ENCODE measurements around the gene FAM221A. TPM values are rescaled to one million over a fixed set of nuclear protein-coding genes. Genes with fewer than 3 reads are reported as not detected.

The FAM221A gene
- total and polyA plus RNA-seq, 9 of the 15 experiments (the other 6 are each of a cell fraction or from before 2014, with no cell fraction given), result not detected

DNA sequence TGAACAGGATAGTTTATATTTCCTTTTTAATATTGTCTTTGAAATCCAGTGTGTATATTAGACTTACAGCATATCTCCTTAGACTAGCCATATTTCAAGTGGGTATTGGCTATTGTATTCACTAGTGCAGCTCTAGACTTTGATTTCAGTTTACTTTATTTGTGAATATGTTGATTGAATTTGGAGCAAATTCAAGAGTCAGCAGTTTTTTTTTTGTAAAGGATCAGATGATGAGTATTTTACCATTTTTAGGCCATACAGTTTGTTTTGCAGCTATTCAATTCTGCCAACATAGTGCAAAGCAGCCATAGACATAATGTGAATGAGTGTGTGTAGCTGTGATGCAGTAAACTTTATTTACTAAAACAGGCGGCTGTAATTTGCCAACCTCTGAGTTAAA lies 34.6 kb downstream of the FAM221A start (continued):
- TF ChIP-seq SFPQ (IDR thresholded peaks at IDR 0.05; ENCODE audit: low read depth, low read length) (no peak), HNRNPK (IDR thresholded peaks at IDR 0.05; ENCODE audit: low read depth, low read length, poor library complexity, severe bottlenecking) (no peak), NFATC3 (IDR thresholded peaks at IDR 0.05) (no peak), ZNF23 (CRISPR knock-in tag; IDR thresholded peaks at IDR 0.05) (no peak), C11orf30 (IDR thresholded peaks at IDR 0.05; ENCODE audit: low read depth) (peak; percentile 70), BRF1 (IDR thresholded peaks at IDR 0.05; ENCODE audit: borderline replicate concordance, extremely low read depth, insufficient read length) (no peak), TEAD4 (IDR thresholded peaks at IDR 0.05; ENCODE audit: low read length) (no peak), TEAD4 (CRISPR knock-in tag; IDR thresholded peaks at IDR 0.05; ENCODE audit: borderline replicate concordance) (no peak), LEF1 (IDR thresholded peaks at IDR 0.05) (no peak), MAFG (tag; conservative IDR thresholded peaks at IDR 0.05) (peak; percentile 59), ELK3 (CRISPR knock-in tag; IDR thresholded peaks at IDR 0.05) (no peak), SOX6 (IDR thresholded peaks at IDR 0.05) (no peak), ZNF3 (CRISPR knock-in tag; IDR thresholded peaks at IDR 0.05) (no peak), RUNX1 (IDR thresholded peaks at IDR 0.05; ENCODE audit: low read depth) (no peak), BDP1 (IDR thresholded peaks at IDR 0.05; ENCODE audit: insufficient read depth, insufficient read length) (no peak), TBP (optimal IDR thresholded peaks at IDR 0.05; ENCODE audit: low read depth, low read length) (no peak)
- TF ChIP-seq, protein P1, sequence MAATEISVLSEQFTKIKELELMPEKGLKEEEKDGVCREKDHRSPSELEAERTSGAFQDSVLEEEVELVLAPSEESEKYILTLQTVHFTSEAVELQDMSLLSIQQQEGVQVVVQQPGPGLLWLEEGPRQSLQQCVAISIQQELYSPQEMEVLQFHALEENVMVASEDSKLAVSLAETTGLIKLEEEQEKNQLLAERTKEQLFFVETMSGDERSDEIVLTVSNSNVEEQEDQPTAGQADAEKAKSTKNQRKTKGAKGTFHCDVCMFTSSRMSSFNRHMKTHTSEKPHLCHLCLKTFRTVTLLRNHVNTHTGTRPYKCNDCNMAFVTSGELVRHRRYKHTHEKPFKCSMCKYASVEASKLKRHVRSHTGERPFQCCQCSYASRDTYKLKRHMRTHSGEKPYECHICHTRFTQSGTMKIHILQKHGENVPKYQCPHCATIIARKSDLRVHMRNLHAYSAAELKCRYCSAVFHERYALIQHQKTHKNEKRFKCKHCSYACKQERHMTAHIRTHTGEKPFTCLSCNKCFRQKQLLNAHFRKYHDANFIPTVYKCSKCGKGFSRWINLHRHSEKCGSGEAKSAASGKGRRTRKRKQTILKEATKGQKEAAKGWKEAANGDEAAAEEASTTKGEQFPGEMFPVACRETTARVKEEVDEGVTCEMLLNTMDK (IDR thresholded peaks at IDR 0.05; ENCODE audit: borderline replicate concordance, insufficient read depth, low read depth, low read length, poor library complexity, severe bottlenecking), result no peak

Data from K562 (cell line).